Germinal center (tissue), 1 donor: Measurements from ENCODE around the gene SERPIND1.
"Not testable (repeated sequence)": the region's sequence is repeated elsewhere in the genome, so short reads cannot be mapped to it uniquely, and the experiment has no call there.

ENCODE experiments used
- DNase-seq: peaks from one replicate; pipeline ENCODE4 v3.0.0; 2012; ENCODE audit warnings: mixed read lengths, low spot score

Gene SERPIND1

DNA sequence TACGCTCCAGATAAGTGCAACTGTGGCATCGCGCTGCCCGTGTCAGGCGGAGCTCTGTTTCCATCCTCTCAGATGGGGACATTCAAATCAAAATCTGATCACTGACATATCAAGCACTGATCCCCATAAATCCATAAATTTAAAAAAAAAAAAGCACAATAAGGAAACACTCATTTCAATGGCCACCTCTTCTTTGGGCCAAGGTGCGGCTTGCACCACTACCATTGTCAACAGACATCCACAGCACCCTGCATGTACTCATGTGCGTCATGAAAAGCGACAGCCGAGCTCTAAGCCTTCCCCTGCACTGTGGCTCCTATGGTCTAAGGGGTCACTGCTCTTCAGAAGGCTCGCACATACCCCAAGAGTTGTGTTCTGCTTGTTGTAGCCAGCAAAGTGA, 26.7 kb upstream of the SERPIND1 start:
- DNase-seq = no peak

DNA sequence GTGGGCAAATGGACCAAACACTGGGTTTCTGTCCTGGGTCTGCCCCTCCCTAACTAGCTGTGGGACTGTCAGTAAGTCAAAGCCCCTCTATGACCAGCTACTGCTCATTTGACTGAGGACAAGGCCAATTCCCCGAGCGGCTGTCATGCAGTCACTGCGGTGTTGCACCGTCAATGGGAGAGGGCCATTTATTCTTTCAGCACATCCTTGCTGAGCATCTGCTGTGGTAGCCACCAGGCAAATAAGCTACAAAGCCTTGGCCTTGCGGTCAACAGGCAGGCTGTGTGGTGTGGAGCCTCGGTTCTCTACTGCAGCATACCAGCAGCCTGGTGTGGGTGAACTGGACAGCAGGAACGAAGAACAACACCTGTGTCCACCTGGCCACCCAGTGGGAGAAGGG, 25.8 kb upstream of the SERPIND1 start:
- no peak for DNase-seq

DNA sequence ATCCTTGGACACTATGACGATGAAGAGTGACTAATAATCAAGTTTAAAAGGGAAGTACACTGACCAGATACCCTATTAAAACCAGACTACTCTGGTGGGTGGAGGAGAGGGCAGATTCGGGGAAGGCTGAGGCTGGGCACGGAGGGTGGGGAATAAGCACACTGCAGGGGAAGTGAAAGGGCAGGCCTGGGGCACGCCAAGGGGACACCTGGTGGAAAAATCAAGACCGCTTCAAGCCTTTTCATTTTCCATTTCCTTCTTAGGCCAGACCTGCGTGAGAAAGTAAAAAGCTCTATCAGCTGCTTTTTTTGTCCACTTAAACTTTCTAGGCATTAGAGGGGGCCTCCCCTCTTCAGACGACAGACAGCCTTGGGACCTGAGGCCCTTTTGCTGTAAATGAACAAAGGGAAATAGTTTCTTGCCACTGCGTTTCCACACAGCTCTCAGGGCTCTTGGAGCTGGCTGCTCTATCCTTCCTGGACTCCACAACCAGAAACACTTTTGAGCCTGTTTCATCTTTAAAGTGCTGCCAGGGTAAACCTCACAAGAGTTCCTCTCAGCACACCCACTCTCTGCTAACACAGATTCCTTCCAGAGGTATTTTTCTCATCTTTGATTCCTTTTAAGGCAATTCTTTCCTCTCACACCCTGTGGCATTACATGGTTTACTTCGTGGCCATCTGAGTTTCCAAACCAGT, 25.0 kb upstream of the SERPIND1 start:
- peak; percentile 47 for DNase-seq

DNA sequence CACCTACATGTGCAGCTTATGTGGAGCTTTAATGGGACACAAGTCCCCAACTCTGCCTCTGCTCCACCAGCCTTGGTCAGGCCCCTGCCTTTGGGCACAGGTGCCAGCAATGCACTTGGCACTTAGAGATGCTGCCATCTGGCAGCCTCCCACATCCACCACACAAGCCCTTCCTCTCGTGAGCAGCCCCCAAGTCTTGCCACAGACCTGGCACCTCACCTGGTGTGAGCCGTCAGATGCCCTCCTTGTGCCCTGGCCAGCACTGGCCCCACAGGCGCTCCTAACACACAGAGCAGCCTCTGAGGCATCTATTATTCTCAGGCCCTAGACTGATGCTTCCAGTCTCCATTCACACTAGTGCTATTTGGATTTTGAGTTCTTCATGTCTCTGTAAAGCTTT, 24.5 kb upstream of the SERPIND1 start:
- DNase-seq = no peak

DNA sequence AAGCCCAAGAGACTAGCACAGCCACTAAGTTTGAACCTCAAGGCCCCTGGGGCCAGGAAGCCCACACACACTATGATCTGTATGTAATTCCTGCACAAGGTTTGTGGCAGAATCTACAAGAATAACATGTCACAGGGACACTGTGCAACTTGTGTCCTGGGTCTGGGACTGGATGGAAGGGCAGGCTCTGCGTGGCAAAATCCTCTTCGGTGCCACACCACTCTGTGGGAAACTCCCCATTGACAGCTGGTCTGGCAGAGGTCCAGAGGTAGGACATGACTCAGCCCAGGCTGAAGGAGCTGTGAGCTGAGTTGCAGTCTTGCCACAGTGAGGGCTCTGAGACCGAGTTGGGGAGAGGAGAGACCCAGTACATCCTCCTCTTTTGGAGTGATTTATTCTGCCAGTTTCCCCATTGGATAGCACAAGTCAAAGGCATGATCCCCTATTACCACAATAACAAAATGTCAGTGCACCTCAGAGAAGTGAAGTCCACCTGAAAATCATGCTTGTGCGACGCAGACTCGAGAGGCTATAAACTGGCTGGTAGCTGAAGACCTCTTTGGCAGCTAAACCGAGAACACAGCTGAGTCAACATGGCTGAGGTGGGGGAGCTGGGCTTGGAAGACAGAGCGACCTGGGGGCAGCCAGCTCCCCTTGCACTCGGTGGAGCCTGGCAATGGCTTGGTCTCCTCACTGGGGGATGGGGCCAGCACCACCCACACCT, 23.3 kb upstream of the SERPIND1 start:
- no peak for DNase-seq

DNA sequence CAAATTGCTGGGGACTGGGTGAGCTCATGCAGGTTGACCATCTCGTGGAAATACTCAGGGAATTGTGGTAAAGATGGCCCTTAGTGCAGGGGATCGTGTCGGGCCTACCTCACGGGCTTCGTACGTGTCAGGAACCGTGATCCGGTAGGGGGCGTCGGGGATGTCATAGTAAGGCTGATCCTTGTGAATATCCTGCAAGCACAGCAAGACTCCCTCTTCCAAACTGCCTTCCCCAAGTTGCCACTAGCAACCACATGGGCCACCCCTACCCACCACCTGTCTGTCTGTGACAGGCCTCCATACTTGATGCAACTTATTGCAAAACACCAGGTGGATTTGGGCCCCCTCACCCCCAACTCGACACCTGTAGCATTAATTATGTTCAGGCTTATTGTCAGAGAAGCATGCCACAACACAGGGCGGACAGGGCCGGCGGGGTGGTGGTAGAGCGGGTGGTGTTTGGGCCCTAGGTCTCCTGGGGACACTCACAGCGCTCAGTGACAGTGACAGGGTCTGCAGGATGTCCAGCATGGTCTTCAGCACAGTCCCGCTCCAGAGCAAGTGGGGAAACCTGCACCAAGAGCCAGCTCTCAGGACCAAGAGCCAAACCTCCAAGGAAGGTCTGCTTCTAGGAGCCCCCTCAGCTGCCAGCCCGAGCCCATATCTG, 22.6 kb upstream of the SERPIND1 start:
- no peak for DNase-seq

DNA sequence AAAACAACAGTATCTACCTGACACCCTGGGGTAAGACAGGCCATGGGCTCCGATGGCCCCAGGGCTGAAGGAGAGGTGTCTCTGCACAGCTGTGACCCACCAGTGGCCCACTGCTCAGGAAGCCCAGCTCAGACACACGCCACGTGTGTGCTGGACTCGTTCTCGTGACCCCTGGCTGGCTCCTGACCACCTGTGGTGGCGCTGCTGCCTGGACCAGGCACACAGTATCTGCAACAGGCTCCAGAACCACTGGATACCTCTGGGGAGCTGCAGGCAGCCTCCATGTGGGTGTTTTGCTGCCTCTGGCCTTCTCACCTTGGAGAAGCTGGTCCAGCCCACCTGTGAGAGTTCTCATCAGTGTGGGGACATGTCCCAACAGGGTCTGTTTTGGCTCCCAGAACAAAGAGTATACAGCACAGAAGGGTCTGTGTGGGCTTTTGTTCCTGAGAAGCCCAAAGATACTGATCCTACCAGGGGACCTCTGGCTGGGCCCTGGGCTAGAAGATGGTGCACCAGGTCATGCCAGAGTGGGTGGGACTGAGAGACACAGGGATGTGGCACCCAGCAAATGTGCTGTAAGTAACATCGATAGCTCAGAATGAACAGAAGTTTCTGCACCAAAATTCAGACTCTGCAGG, 21.7 kb upstream of the SERPIND1 start:
- no peak for DNase-seq

DNA sequence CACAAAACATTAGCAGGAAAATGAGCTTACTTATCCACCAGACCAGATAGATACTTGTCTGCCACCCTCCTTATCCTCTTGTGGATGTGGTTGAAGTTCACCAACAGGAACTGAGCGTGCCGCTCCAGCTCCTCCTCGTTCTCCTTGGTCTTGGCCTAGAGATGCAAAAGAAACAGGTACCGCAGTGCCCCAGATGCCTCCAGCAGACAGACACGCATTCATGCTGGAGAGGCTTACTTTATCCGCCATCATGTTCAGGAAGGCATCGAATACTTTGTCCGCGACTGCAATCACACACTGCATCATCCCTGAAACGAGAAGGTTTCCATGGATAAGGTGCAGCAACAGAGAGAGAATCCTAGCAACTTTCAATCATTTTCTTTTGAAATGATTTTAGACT, 21.0 kb upstream of the SERPIND1 start:
- no peak for DNase-seq

DNA sequence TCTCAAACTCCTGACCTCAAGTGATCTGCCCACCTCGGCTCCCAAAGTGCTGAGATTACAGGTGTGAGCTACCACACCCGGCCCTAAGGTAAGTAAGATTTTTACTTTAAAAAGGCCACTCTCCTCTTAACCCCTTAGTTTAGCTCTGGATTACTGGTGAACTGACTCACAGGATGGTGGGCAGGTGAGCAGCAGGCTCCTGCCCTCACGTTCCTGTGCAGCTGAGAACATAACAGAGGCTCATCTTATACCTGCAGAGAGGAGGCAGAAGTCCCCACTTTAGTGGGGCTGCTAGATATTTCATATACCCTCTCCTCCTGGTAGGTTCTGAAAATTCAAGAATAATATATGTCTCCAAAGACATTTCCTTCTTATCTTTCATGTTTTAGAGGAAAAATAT, 17.1 kb upstream of the SERPIND1 start:
- no peak for DNase-seq

DNA sequence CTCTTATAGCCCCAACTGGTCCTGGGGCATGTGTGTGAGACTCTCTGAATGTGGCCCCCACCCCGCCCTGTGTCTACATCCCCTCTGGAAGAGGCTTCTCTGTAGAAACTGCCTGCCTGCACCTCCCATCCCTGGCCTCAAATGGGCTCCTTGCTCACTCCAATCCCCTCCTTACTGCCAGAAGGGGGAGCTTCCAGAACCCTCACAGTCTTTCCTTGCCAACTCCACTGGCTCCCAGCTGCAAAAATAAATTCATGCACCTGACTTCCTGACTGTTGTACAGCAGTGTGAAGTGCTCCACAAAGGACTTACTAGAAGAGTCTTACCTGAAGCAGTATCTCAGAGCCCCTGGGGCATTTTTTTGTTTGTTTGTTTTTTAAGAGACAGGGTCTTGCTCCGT, 15.2 kb upstream of the SERPIND1 start:
- DNase-seq = no peak

DNA sequence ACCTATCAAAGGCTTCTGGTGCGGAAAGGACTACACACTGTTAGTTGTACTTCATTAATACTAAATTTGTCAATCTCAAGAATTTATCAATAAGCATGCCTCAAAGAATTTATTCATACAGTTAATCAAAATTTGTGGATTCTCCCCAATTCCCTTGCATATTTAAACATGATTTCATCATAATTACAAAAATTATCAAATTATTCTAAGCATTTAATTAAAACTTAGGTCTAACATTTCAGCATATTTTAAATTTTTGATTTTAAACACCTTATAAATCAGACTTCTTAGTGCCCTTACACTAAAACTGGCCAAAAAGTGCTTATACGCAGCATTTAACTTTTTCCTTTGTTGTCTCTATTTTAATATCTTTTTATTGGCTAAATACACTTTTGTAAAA, 13.8 kb upstream of the SERPIND1 start:
- DNase-seq = no peak

DNA sequence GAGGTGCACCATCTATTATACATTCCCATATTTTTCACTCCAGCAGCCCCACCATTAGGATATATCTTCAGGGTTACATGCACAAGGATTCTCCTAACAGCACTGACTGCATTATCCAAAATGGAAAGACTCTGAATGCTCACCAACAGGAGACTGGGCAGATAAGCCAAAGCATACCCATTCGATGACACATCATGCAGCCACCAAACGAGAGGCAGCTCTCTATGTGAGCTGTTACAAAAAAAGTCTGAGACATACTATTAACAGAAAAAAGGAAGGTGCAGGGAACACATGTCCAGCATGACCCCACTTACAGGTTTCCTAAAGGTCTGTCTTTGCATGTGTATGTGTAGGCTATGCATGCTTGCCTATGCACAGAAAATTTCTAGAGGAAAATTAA, 12.4 kb upstream of the SERPIND1 start:
- DNase-seq = no peak

DNA sequence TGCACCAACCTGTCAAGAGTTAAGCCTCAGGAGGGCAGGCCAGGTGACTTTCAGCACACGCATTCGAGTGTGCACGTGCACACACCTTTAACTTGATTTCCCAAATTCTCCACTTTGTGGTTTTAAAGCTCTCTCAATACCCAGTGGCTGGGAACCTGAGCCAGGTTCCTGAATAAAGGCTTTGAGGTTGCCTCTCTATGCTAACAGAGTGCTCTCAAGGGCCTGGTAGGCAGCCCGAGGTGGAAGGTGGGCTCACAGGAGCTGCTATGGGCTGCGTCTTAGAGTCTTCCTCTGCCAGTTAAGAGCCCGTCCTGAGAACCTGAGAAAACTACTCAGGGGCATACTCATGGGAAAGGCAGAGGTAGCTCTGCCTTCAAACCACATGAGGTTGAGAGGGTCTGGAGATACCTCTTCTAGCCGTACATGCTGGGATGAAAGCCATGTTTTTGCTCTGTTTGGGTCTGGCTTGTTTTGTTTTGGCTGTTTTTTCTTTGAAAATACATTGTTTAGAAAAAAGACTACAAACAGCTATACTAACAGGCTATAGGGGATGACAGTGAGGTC, 11.6 kb upstream of the SERPIND1 start:
- no peak for DNase-seq

DNA sequence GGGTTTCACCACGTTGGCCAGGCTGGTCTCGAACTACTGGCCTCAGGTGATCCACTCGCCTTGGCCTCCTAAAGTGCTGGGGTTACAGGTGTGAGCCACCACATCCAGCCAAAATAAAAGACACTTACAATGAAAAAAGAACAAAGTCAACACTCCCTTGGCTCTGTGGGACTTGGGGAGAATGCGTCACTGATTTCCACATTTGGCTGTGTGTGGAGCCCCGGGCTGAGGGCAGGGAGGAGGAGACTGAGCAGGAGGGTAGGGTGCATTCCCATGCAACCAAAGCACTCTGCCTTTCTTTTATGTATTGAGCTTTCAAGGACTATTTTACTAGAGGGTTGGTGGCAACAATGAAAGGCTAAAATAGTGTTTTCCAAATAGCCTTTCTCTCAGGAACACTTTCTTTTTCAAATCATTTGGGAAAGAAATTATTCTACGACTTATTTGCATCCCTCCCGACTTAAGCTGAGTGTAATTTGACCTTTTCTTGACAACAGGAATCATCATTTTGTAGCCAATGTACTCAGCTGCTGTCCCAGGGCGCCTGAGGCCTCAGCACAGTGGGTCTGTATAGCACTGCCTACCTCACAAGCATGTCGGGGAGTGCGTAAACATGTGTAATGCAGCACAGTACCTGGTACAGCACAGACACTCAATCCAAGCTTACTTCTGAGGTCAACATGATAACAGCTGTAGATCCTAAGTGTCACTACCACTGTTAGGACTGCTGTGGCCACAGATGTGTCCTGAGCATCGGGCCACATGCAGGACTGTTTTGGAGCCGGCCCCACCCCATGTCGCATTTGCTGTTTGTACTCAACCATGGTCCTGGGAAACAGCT, 10.1 kb upstream of the SERPIND1 start:
- DNase-seq = no peak

DNA sequence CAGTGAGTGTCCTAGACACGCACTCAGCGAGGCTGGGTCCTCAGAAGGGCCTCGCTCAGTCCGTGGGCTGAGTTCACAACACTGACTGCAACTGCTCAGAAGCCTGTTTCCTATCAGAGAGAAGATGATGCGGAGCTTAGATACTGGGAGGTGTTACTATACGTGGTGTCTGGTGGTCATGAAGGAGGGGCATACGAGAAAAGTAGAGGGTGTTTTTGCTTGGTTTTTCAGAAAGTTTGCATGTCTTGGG, 9.5 kb upstream of the SERPIND1 start:
- DNase-seq = no peak

DNA sequence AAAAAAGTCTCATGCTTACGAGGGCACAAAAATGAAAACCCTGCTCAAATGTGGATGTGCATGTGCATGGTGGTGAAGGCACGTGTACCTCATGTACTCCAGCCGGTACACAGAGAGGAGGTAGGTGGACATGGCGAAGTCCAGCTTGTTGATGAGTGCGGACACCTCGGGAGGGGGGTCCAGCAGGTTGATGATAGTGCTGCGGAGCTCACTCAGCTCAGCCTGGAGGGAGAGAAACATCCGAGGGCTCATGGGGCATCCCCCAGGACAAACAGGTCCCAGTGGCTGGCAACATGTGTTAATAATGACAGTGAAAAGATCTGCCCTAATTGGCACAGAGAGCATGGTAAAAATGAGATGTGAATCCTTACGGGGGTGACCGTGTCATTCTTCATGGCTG, 9.2 kb upstream of the SERPIND1 start:
- DNase-seq = no peak

DNA sequence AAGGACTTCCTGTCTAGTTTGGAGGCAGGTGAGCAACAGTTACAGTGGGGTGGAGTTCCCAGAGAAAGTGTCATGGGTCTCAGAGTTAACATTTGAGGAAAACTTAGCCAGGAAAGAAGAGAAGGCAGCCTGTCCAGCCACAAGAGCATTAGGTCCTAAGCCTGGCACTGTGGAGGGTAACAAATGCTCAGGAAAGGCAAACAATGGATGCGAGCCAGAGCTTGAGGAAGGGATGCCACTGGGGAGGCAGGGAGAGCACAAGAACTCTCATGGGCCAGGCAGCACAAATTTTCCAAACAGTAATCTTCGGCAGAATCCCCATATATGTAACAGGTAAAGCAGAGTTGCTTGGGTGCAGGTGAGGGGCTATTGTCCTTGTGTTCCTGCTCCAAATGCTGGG, 8.0 kb upstream of the SERPIND1 start:
- no peak for DNase-seq

DNA sequence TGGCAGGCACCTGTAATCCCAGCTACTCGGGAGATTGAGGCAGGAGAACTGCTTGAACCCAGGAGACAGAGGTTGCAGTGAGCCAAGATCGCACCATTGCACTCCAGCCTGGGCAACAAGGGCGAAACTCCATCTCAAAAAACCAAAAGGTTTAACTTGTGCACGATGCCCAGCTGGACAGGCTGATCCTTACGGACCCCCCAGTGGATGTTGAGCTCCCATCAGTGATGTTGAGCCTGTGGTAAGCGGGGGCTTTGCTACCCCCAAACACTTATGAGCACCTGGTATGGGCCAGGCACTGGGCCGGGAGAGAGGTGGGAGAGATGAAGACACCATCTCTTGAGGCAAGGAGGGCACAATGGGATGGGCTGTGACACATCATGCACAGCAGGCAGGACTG, 7.4 kb upstream of the SERPIND1 start:
- no peak for DNase-seq

DNA sequence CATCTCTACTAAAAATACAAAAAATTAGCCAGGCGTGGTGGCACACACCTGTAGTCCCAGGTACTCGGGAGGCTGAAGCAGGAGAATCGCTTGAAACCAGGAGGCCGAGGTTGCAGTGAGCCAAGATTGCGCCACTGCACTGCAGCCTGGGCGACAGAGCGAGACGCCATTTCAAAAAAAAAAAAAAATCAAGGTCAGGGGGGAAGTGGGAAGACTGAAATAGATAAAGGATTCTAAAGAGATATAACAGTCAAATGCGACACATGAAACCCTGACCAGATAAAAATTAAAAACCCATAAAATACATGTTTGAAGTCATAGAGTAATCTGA, 4.5 kb upstream of the SERPIND1 start:
- DNase-seq = not testable (repeated sequence)

DNA sequence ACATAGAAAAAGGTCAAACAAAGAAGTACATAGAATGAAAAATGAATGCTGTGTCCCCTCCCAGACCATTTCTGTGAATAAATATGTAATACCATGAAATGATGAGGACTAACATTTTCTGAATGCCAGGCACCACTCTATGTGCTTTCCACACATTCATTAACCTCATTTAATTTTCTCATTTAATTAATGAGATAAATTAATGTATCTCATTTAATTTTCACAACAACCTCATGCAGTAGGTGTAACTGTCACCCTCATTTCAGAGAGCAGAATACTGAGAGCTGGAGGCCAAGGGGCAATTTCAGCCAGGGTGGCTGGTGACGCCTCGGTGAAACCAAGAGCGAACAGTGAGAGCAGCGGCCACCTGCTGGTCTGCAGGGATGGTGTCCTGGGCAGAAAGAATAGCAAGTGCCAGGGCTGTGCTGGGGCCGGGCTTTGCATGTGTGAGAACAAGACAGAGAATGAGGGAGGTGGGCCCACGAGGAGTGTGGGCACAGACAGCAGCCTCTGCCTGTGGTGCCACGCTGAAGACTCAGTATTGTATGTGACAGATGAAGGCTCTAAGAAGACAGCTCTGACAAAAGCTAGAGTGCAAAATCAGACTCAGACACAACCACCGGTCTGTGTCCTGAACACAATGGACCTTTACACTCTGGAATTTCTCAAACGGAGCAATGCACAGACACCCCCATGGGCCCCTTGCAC, 1.8 kb upstream of the SERPIND1 start:
- no peak for DNase-seq

DNA sequence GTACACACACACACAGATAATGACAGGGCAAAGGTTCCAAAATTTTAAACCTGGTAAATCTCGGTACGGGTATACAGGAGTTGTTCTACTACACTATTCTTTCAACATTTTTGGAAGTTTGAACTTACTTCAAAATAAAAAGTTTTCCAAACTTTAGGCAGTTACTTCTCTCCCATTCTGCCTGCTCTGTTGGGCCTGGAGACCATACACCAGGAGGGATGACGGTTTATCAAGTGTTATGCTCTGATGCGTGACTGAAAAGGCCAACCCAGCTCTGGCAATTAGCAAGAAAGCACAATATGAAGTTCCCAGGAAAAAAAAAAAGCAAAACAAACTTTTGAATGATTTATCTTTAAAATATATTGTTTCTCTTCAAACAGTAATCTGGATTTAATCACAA, 969 bp downstream of the SERPIND1 start:
- no peak for DNase-seq
